HG03521 (cell line): ENCODE data around the gene SLC41A1.
"Not testable (repeated sequence)": the region's sequence is repeated elsewhere in the genome, so short reads cannot be mapped to it uniquely, and the experiment has no call there.

Source experiments
- ATAC-seq: cut with Tn5 transposase; IDR thresholded peaks from one replicate; pipeline ENCODE4 v1.9.1; 2021; ENCODE audit warnings: mild to moderate bottlenecking, moderate library complexity; ENCODE audit not compliant: unreplicated experiment

The SLC41A1 gene

DNA sequence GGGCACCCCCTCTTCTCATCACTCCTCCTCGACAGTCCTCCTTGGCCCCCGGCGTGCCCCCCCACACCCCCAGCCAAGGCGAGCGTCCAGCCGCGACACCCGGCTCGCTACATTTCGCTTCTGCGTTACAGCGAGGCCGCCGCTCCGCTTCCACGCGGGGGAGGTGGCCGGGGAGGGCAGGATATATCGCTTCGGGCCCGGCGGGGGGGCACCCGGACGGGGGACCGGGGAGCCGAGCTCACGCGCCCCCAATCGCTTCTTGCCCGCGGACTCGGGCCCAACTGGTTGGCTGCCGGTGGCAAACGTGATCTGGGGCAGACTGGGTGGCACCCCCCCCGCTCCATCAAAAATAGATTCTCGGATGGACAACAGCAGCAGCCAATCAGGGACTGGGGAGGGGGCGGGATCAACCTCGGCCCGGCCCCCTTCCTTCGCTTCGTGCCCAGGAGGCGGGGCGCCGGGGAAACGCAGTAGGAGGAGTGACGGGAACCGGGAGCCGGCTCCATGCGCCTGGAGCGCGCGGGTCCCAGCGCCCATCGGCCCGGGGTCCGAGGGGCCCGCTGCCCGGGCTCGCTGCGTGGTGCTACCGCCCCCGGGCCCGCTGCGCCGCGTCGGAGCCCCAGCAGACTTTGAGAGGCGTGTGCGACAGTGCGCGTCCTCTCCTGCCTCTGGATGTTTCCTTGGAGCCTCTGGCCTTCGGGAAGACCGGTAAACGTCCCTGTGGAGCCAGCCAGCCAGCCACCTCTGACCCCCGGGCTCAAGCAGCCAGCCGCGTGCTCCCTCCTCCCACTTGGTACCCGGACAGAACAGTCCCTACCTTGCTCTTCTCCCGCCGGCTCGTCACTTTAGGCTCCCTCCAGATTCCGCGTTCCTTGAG, at the start of gene SLC41A1:
TSS of gene SLC41A1 (minus strand) at position 321 of the 877 bp plus-strand sequence. CDS start 2,757 bp downstream, outside the sequence.
- ATAC-seq: peak; percentile 90

DNA sequence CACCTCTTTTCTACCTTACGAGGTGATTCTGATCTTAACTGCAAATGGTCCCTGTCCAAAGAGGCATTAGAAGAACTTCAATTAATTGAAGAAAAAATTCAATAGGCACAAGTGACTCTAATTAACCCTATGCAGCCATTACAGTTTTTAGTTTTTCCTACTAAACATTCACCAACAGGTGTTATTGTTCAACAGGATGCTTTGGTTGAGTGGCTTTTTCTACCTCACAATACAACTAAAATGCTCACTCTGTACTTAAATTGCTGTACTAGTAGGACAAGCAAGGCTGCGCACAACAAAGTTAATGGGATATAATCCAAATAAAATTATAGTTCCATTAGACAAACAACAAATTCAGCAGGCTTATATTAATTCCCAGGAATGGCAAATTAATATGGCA, 48.5 kb upstream of the SLC41A1 start:
- ATAC-seq: no peak

GRCh38 chr1:205858141-205858961, 45.4 kb upstream of the SLC41A1 start:
- no peak for ATAC-seq

GRCh38 chr1:205857501-205857900, 44.5 kb upstream of the SLC41A1 start:
- not testable (repeated sequence) for ATAC-seq

GRCh38 chr1:205856433-205856832, 43.4 kb upstream of the SLC41A1 start:
- ATAC-seq: no peak

DNA sequence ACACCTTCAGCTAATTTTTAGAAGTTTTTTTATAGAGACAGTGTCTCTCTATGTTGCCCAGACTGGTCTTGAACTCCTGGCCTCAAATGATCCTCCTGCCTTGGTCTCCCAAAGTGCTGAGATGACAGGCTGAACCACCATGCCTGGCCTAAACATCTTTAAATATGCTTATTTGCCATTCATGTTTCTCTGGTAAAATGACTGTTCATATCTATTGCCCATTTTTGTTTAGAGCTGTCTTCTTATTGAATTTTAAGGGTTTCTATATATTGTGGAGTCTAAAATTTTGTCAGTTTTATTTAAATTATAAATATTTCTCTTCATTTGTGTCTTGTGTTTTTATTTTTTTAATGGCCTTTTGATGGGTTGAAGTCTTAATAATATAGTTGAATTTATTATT, 40.0 kb upstream of the SLC41A1 start:
- ATAC-seq: no peak

DNA sequence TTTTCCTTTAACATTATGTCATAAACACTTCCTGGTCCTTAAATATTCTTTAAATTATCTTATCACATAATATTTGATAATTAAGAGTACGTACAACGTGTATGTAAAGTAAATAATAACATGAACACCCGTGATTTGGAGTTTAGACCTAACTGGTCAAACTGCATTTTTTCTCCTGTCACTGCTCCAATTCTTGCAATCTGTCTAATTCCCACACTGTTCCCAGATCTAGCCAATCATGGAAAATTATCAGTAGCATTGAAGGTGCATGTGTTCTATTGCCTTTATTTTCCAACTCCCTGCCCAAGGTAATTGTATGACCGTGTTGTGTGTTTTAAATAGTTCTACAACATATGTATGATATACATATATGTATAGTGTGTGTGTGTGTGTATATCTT, 39.0 kb upstream of the SLC41A1 start:
- ATAC-seq: no peak

- peak; percentile 97 for ATAC-seq
Observed at GRCh38 chr1:205849619-205850355, 36.8 kb upstream of the SLC41A1 start, which contains the start of gene PM20D1. Gene PM20D1 (minus strand): TSS chr1:205850132. CDS start chr1:205850072, 60 bp downstream.

DNA sequence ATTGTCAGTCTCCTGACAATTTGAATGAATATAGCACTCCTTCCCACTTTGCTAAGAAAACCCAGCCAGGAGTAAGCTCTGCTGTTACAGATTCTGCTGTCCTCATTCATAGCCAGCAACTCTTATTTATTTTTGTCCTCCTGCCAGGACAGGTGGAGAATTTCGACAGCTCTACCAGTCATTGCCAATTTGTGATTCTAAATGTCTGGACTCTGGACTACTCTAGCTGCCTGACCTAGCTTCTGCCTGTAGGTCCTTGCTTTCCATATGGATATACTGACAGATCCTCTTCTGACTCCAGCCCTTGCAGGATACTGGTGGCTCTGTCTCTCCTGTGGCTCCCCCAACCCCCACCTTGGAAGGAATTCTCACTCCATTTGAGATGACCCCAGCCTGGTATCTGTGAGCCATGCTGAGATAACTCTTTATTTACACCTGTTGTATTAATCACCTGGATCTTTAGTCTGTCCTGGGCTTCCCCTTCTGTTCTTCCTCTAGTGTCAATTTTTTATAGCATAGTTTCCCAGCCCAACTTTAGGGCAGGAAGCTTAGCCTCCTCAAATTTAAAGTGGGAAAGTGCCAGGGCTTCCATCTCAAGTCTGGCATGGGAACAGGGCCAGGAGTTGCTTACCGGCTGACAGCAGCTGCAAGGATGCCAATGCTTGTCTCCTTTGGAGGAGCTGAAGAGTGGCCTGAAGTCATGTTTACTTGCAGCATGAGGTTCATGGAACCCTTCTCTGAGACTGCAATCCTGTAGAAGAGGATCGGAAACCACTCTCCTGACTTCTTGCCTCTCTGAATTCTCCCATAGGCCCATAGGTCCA, 30.2 kb upstream of the SLC41A1 start:
- no peak for ATAC-seq

- ATAC-seq: no peak
Observed at GRCh38 chr1:205842229-205842628, 29.2 kb upstream of the SLC41A1 start.

DNA sequence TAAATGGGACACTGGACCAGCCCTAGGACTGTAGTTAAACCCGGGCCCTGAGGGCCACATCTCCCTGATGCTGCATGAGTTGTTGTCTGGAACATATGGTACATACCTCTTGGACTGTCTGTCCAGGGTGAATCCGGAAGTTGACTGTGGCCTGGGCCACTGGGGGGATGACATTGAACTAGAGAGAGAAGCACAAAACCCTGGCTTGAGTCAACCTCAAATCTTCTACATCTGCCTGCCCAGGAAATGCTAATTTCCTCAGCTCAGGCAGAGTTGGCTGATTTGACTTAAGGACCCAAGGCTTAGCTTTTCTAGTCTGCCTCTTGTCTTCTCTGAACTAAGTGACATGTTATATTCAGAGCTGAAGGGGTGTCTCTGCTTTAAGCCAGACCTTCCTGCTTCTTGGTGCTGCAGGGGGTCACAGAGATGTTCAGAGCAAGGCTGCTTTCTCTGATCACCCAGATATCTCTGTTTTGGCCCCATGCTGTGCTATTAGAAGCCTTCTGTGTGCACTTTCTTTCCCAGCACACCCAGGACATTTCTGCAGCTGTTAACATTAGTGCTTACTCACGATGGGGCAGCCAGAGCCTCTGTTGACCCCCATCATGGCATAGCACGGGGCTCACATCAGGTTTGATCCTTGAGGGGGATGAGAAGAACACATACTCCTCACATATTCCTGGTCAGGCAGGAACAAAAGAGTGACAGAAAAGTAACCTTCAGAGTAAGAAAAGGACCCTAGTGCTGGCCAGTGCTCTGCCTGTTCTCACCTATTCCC, 27.3 kb upstream of the SLC41A1 start:
- ATAC-seq: no peak

GRCh38 chr1:205837382-205837970, 24.5 kb upstream of the SLC41A1 start:
- ATAC-seq: no peak

GRCh38 chr1:205834751-205835150, 21.8 kb upstream of the SLC41A1 start:
- ATAC-seq: no peak

DNA sequence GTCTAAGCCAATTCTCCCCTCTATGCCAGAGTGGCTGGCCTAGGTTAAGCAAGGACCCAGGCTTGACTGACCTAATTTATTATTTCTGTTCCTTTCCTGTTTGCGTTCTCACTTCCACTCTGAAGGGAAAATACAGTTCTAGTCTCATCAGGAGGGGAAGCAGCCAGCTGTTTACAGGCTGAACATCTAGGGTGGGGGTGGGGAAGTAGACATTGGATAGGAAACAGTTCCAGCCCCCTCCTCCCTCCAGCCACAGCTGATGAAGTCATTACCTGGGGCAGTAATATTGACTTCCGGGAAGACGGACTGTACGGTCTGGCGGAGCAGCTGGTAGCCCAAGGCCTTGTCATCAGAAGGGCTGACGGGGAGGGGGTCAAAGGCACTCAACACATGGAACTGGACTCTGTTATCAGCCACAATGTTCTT, 19.3 kb upstream of the SLC41A1 start:
- no peak for ATAC-seq

GRCh38 chr1:205827623-205828022, 14.6 kb upstream of the SLC41A1 start:
- no peak for ATAC-seq

GRCh38 chr1:205826995-205827394, 14.0 kb upstream of the SLC41A1 start:
- ATAC-seq: no peak

- no peak for ATAC-seq
Observed at GRCh38 chr1:205826016-205826806, 13.2 kb upstream of the SLC41A1 start.

DNA sequence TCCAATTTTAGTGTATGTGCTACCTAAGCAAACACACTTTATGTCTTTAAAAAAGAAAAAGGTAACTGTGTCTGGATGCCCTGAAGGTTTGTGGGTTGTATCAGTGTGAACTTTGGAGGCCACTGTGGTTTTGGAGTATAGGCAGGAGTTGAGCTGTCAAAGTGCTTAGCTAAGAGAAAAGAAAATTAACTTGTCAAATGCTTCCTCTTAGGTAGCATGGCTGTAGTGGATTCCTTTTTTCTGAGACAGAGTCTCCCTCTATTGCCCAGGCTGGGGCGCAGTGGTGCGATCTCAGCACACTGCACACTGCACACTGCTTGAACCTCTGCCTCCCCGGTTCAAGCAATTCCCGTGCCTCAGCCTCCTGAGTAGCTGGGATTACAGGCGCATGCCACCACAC, 11.2 kb upstream of the SLC41A1 start:
- no peak for ATAC-seq
